GM12874 (cell line): Measurements from ENCODE around the gene COL20A1.

Source experiments
- CTCF ChIP-seq: IDR thresholded peaks from 2 replicates; pipeline ENCODE4 v1.5.1; 2011; ENCODE audit warnings: low read depth, mild to moderate bottlenecking, control low read depth, low read length, moderate library complexity; ENCODE audit not compliant: insufficient read depth

COL20A1 gene

GRCh38 chr20:63286781-63287696, 5.9 kb upstream of the COL20A1 start:
- TF ChIP-seq CTCF: no peak

- no peak for TF ChIP-seq CTCF
These were observed 5.0 kb upstream of the COL20A1 start for GRCh38 chr20:63287697-63288580.

GRCh38 chr20:63288581-63289251, 4.3 kb upstream of the COL20A1 start:
- TF ChIP-seq CTCF: no peak

GRCh38 chr20:63289311-63290135, 3.5 kb upstream of the COL20A1 start:
- no peak for TF ChIP-seq CTCF

GRCh38 chr20:63290136-63290676, 2.8 kb upstream of the COL20A1 start:
- TF ChIP-seq CTCF: no peak

GRCh38 chr20:63290677-63291472, 2.1 kb upstream of the COL20A1 start:
- TF ChIP-seq CTCF: peak; percentile 91
